B cell (primary cell): ENCODE measurements around the gene NT5C1B. TPM values are rescaled to one million over a fixed set of nuclear protein-coding genes. Genes with fewer than 3 reads are reported as not detected.

Experiments
- ATAC-seq: fragments of 200-7000 bp; cut with Tn5 transposase; one replicate; pipeline ENCODE4 v1.10.0; 2021; ENCODE audit warnings: low read depth, mild to moderate bottlenecking, moderate number of reproducible peaks, moderate library complexity
- CTCF ChIA-PET: fragments of 350-600 bp; sonication (Branson Sonifier 250); formaldehyde crosslinking; loops from one replicate; lab custom pipeline; 2021; ENCODE audit warnings: antibody characterized with exemption, inconsistent platforms; lab: Charles Lee
- POLR2A ChIA-PET: fragments of 350-600 bp; sonication (Branson Sonifier 250); formaldehyde crosslinking; loops from one replicate; lab custom pipeline; 2021; ENCODE audit warnings: antibody characterized with exemption; lab: Charles Lee
- DNase-seq: peaks from one replicate; pipeline ENCODE4 v3.0.0; 2013
- H2AFZ ChIP-seq: 2 replicates; pipeline ENCODE4 v1.6.1; 2012; ENCODE audit warnings: mild to moderate bottlenecking, low read depth, low read length; ENCODE audit not compliant: insufficient read depth, poor library complexity, severe bottlenecking
- H3K27ac ChIP-seq, 2 donors: 1 replicate in 1 of 2; 2 replicates in 1 of 2; pipeline ENCODE4 v1.5.1; 2012 to 2013; ENCODE audit warnings: low read length in 2 of 2, mild to moderate bottlenecking in 2 of 2, moderate library complexity in 1 of 2
- H3K27me3 ChIP-seq, 4 experiments: fragments of 200-600 bp in 1 of 4; sonication (generic) in 1 of 4; replicated peaks in 1 of 4; 1 replicate in 2 of 4; 2 replicates in 2 of 4; pipeline versions ENCODE4 v1.6.1 to v1.7.0; 2013 to 2016; ENCODE audit warnings: low read length in 3 of 4, mild to moderate bottlenecking in 2 of 4, mixed read lengths in 1 of 4, moderate library complexity in 1 of 4; ENCODE audit not compliant: insufficient read depth in 4 of 4, control insufficient read depth in 3 of 4; ENCODE audit errors: control extremely low read depth in 1 of 4
- H3K36me3 ChIP-seq, 2 experiments: replicated peaks in 1 of 2; 1 replicate in 1 of 2; 2 replicates in 1 of 2; pipeline versions ENCODE4 v1.6.1 to v1.7.1; 2013; ENCODE audit warnings: low read length in 1 of 2; ENCODE audit not compliant: insufficient read depth in 2 of 2, control insufficient read depth in 1 of 2; ENCODE audit errors: control extremely low read depth in 1 of 2, extremely low read depth in 1 of 2
- H3K4me1 ChIP-seq, 2 donors: fragments of 200-600 bp in 1 of 2; sonication (generic) in 1 of 2; 1 replicate in 1 of 2; 2 replicates in 1 of 2; pipeline versions ENCODE4 v1.5.1 to v1.6.1; 2013 to 2017; ENCODE audit warnings: low read length in 2 of 2; ENCODE audit not compliant: control insufficient read depth in 2 of 2, insufficient read depth in 2 of 2
- H3K4me2 ChIP-seq: replicated peaks from 2 replicates; pipeline ENCODE3; 2012; ENCODE audit warnings: mild to moderate bottlenecking, low read depth, low read length; ENCODE audit not compliant: poor library complexity, severe bottlenecking
- H3K4me3 ChIP-seq, 5 experiments: fragments of 200-600 bp in 1 of 5; sonication (generic) in 1 of 5; 1 replicate in 3 of 5; 2 replicates in 2 of 5; pipeline versions ENCODE4 v1.5.1 to v1.7.0; 2011 to 2016; ENCODE audit warnings: low read length in 4 of 5, mild to moderate bottlenecking in 4 of 5, low read depth in 2 of 5, control low read depth in 1 of 5, moderate library complexity in 1 of 5; ENCODE audit not compliant: insufficient read depth in 1 of 5; ENCODE audit errors: control extremely low read depth in 1 of 5, extremely low read depth in 1 of 5
- H3K79me2 ChIP-seq: fragments of 200-600 bp; sonication (generic); one replicate; pipeline ENCODE4 v1.6.0; 2016; ENCODE audit warnings: low read length; ENCODE audit not compliant: control insufficient read depth, insufficient read depth
- H3K9ac ChIP-seq: fragments of 200-600 bp; sonication (generic); 2 replicates; pipeline ENCODE4 v1.6.1; 2017; ENCODE audit warnings: mild to moderate bottlenecking, low read length, moderate library complexity
- H3K9me3 ChIP-seq, 3 donors: one replicate each; pipeline versions ENCODE4 v1.6.1 to v1.7.1; 2013; ENCODE audit warnings: low read length in 2 of 3; ENCODE audit not compliant: control insufficient read depth in 2 of 3, insufficient read depth in 1 of 3; ENCODE audit errors: control extremely low read depth in 1 of 3
- H4K20me1 ChIP-seq: 2 replicates; pipeline ENCODE4 v1.6.0; 2012; ENCODE audit warnings: mild to moderate bottlenecking, low read length; ENCODE audit not compliant: insufficient read depth, control insufficient read depth, poor library complexity, severe bottlenecking
- H3K27ac Mint-ChIP-seq: one replicate; pipeline ENCODE4 v1.8.0; 2021; ENCODE audit warnings: mixed read lengths
- H3K27me3 Mint-ChIP-seq: one replicate; pipeline ENCODE4 v1.8.0; 2021; ENCODE audit warnings: mixed read lengths
- H3K4me1 Mint-ChIP-seq: one replicate; pipeline ENCODE4 v1.8.0; 2021; ENCODE audit warnings: mixed read lengths
- H3K4me3 Mint-ChIP-seq: one replicate; pipeline ENCODE4 v1.8.0; 2021; ENCODE audit warnings: mixed read lengths
- H3K9me3 Mint-ChIP-seq: one replicate; pipeline ENCODE4 v1.8.0; 2022; ENCODE audit warnings: mixed read lengths; ENCODE audit not compliant: insufficient read depth
- CTCF ChIP-seq: fragments of 200-600 bp; IDR thresholded peaks from one replicate; pipeline ENCODE4 v1.8.0; 2022; ENCODE audit warnings: antibody characterized with exemption, mild to moderate bottlenecking
- EZH2 ChIP-seq: IDR thresholded peaks from 2 replicates; pipeline ENCODE4 v1.6.1; 2012; ENCODE audit warnings: borderline replicate concordance, low read depth, mild to moderate bottlenecking, moderate library complexity, low read length; ENCODE audit not compliant: insufficient read depth, poor library complexity, severe bottlenecking
- WGBS: methylation state at CpG from one replicate; pipeline ENCODE4 v1.1.5; 2013; ENCODE audit warnings: missing lambda C conversion rate; ENCODE audit not compliant: insufficient coverage; 5-methylcytosine and 5-hydroxymethylcytosine counted together
- intact Hi-C: fragments of 100-400 bp; cut with micrococcal nuclease; formaldehyde crosslinking; loops from one replicate; pipeline ENCODE4 v1.10.0; 2022
- polyA plus RNA-seq: library from polyadenylated mRNA; depleted of rRNA; stranded (reverse); fragments of >200 nt; gene quantifications from 2 replicates; pipeline ENCODE4 v1.2.3, GENCODE V29; 2012
- total RNA-seq, 2 donors: library from RNA; stranded (reverse); fragments of 120-200 nt in 1 of 2; gene quantifications; 1 replicate in 1 of 2; 2 replicates in 1 of 2; pipeline versions ENCODE4 v1.2.3 to v1.2.4, GENCODE V29; 2013 to 2022

NT5C1B gene
- total and polyA plus RNA-seq, 2 donors (not counting 1 experiment from before 2014, with no cell fraction given), result not detected

- intact Hi-C loops, result no loop called here
- no peak overlapping the region for H3K27ac ChIP-seq
- no peaks in the 10 kb centered on the region for H3K27me3 ChIP-seq
- H3K4me3 ChIP-seq, result no peak overlapping the region
- H3K36me3 ChIP-seq, result no peaks in the 10 kb centered on the region
- H3K9me3 ChIP-seq, result no peaks in the 10 kb centered on the region
- no peaks in the 10 kb centered on the region for H3K4me1 ChIP-seq
- ATAC-seq, result no peak
- Mint-ChIP-seq H3K4me3 (no peak overlapping the region), H3K27me3 (peaks cover 30% of the 10 kb centered on the region), H3K4me1 (no peaks in the 10 kb centered on the region), H3K9me3 (peaks cover 4% of the 10 kb centered on the region), H3K27ac (no peak overlapping the region)
- H3K4me2 ChIP-seq, result no peak overlapping the region
- POLR2A ChIA-PET, result no interaction called here
- no peak overlapping the region for H3K9ac ChIP-seq
- no CpG with 5 or more reads among the region's 1 CpG for WGBS
- H2AFZ ChIP-seq, result no peak overlapping the region
- H4K20me1 ChIP-seq, result no peaks in the 10 kb centered on the region
- CTCF ChIA-PET, result no interaction called here
- no peaks in the 10 kb centered on the region for H3K79me2 ChIP-seq
- no peak for DNase-seq
- TF ChIP-seq EZH2 (no peak), CTCF (no peak)
Observed at GRCh38 chr2:18536697-18537096, 52.7 kb downstream of the NT5C1B start.

GRCh38 chr2:18536100-18536499 lies 53.3 kb downstream of the NT5C1B start:
- no peak for DNase-seq
- Mint-ChIP-seq H3K4me3 (no peak overlapping the region), H3K9me3 (peaks cover 4% of the 10 kb centered on the region), H3K27ac (no peak overlapping the region), H3K27me3 (peaks cover 34% of the 10 kb centered on the region), H3K4me1 (no peaks in the 10 kb centered on the region)
- no peaks in the 10 kb centered on the region for H3K36me3 ChIP-seq
- no peaks in the 10 kb centered on the region for H3K27me3 ChIP-seq
- no peaks in the 10 kb centered on the region for H4K20me1 ChIP-seq
- H3K27ac ChIP-seq, result no peak overlapping the region
- TF ChIP-seq EZH2 (no peak), CTCF (no peak)
- H3K9ac ChIP-seq, result no peak overlapping the region
- H3K4me3 ChIP-seq, result no peak overlapping the region
- H3K79me2 ChIP-seq, result no peaks in the 10 kb centered on the region
- no peak overlapping the region for H3K4me2 ChIP-seq
- WGBS, result 11% methylated on average over 4 of the region's 7 CpGs
- ATAC-seq, result no peak
- CTCF ChIA-PET, result no interaction called here
- no peaks in the 10 kb centered on the region for H3K9me3 ChIP-seq
- POLR2A ChIA-PET, result no interaction called here
- no peak overlapping the region for H2AFZ ChIP-seq
- intact Hi-C loops, result no loop called here
- H3K4me1 ChIP-seq, result no peaks in the 10 kb centered on the region
